Muscle layer of duodenum (tissue), 2 donors: Measurements from ENCODE around the gene LPIN1.
"Not testable (repeated sequence)": the region's sequence is repeated elsewhere in the genome, so short reads cannot be mapped to it uniquely, and the experiment has no call there.

ENCODE experiments used
- H3K27ac ChIP-seq: one replicate; pipeline ENCODE4 v1.7.0; 2013; ENCODE audit warnings: mild to moderate bottlenecking, low read length
- H3K27me3 ChIP-seq: one replicate; pipeline ENCODE4 v1.7.0; 2013; ENCODE audit warnings: low read depth, mild to moderate bottlenecking, control low read depth, low read length
- H3K36me3 ChIP-seq, 2 donors: one replicate each; pipeline ENCODE4 v1.7.0; 2013; ENCODE audit warnings: low read length in 2 of 2, control low read depth in 1 of 2, mild to moderate bottlenecking in 1 of 2; ENCODE audit not compliant: insufficient read depth in 2 of 2, control insufficient read depth in 1 of 2
- H3K4me1 ChIP-seq, 2 donors: one replicate each; pipeline ENCODE4 v1.7.0; 2013; ENCODE audit warnings: low read length in 2 of 2, mild to moderate bottlenecking in 2 of 2, control low read depth in 1 of 2, moderate library complexity in 1 of 2; ENCODE audit not compliant: insufficient read depth in 2 of 2, control insufficient read depth in 1 of 2
- H3K4me3 ChIP-seq, 2 donors: one replicate each; pipeline ENCODE4 v1.7.0; 2013; ENCODE audit warnings: low read length in 2 of 2, low read depth in 1 of 2, mild to moderate bottlenecking in 1 of 2
- H3K9me3 ChIP-seq, 2 donors: one replicate each; pipeline ENCODE4 v1.7.0; 2013; ENCODE audit warnings: low read length in 2 of 2, control low read depth in 1 of 2, mild to moderate bottlenecking in 1 of 2; ENCODE audit not compliant: control insufficient read depth in 1 of 2
- donor health status: healthy.

Gene LPIN1

DNA sequence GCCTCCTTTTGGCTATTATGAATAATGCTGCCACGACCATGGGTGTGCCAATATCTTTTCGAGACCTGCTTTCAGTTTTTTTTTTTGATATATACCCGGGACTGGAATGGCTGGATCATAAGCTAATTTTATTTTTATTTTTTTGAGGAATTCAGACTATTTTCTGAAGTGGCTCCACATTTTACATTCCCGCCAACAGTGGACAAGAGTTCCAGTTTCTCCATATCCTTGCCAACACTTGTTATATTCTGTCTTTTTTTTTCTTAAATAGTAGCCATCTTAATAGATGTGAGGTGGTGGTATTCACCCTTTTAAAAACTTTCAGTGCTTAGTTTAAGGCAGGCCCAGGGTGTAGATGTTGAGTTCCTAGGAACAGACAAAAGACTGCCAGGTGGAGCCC lies 11.8 kb downstream of the LPIN1 start:
- no peak overlapping the region for H3K4me3 ChIP-seq
- no peak overlapping the region for H3K27ac ChIP-seq
- H3K9me3 ChIP-seq, result no peaks in the 10 kb centered on the region
- H3K4me1 ChIP-seq, result peaks cover 9 to 18% of the 10 kb centered on the region in 2 donors
- no peaks in the 10 kb centered on the region for H3K36me3 ChIP-seq
- H3K27me3 ChIP-seq, result no peaks in the 10 kb centered on the region

DNA sequence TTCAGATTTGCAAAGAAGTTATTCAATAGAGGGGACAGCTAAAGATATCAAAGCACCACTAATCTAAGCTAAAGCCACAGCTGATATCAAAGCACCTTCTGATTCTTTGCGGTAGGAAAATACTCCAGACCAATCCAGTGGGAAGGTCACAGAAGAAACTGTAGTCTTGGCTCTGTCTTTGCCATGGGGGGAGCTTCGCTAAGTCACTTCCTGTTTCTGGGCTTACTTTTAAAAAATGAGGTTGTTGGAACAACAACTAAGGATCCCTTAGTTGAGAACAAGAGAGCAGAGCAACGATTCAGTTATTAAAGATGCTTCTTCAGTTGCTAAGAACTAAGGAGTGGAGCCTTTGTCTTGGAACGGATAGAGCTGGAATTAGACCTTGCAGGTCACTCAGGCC lies 12.2 kb downstream of the LPIN1 start:
- no peaks in the 10 kb centered on the region for H3K27me3 ChIP-seq
- no peaks in the 10 kb centered on the region for H3K9me3 ChIP-seq
- H3K4me1 ChIP-seq, result peaks cover 6 to 18% of the 10 kb centered on the region in 2 donors
- no peaks in the 10 kb centered on the region for H3K36me3 ChIP-seq
- no peak overlapping the region for H3K4me3 ChIP-seq
- H3K27ac ChIP-seq, result no peak overlapping the region

DNA sequence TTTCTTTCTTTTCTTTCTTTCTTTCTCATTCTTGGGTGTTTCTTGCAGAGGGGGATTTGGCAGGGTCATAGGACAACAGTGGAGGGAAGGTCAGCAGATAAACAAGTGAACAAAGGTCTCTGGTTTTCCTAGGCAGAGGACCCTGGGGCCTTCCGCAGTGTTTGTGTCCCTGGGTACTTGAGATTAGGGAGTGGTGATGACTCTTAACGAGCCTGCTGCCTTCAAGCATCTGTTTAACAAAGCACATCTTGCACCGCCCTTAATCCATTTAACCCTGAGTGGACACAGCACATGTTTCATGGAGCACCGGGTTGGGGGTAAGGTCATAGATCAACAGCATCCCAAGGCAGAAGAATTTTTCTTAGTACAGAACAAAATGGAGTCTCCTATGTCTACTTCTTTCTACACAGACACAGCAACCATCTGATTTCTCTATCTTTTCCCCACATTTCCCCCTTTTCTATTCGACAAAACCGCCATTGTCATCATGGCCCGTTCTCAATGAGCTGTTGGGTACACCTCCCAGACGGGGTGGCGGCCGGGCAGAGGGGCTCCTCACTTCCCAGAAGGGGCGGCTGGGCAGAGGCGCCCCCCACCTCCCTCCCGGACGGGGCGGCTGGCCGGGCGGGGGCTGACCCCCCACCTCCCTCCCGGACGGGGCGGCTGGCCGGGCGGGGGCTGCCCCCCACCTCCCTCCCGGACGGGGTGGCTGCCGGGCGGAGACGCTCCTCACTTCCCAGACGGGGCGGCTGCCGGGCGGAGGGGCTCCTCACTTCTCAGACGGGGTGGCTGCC lies 12.9 kb downstream of the LPIN1 start:
- H3K4me1 ChIP-seq, result peaks cover 5 to 16% of the 10 kb centered on the region in 2 donors
- not testable (repeated sequence) for H3K4me3 ChIP-seq, H3K9me3 ChIP-seq, H3K36me3 ChIP-seq, H3K27me3 ChIP-seq, H3K27ac ChIP-seq

DNA sequence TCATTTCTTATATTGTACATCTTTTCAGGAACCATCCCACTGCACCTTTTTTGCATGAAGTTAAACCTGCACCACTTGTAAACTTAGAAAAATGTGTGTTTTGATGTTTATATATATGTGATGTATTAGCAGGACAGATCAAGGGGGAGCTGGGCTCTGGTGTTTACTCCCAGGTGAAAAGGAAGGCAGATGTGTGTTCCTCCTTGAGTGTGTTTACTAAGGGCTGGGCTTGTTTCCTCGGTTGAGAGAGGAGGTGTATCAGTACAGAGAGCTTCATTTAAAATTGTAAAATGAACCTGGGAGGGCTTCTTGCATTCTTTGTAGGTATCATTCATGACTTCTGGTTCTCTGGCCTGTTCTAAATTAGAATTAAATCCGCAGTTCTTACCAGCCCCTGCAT lies 14.8 kb downstream of the LPIN1 start:
- Histone ChIP-seq H3K4me1 (peaks cover 5 to 16% of the 10 kb centered on the region in 2 donors), H3K36me3 (peaks cover 7 to 8% of the 10 kb centered on the region in 2 donors), H3K4me3 (no peak overlapping the region), H3K27me3 (no peaks in the 10 kb centered on the region), H3K27ac (no peak overlapping the region), H3K9me3 (no peaks in the 10 kb centered on the region)

DNA sequence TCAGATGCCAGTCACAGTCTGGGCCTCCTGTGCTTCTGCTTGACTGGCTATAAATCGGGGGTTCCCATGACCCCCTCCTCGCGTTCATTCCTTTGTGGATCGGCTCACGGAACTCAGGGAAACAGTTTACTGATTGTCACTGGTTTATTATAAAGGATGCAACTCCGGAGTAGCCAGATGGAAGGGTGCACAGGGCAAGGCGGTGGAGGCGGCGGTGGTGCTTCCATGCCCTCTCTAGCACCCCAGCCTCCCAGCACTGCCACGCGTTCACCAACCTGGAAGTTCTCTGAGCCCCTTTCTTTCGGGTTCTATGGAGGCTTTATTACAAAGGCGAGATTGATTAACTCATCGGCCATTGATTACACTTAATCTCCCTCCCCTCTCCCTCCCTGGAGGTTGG lies 15.6 kb downstream of the LPIN1 start:
- Histone ChIP-seq H3K4me3 (no peak overlapping the region), H3K9me3 (no peaks in the 10 kb centered on the region), H3K27me3 (no peaks in the 10 kb centered on the region), H3K4me1 (peaks cover 5 to 13% of the 10 kb centered on the region in 2 donors), H3K27ac (no peak overlapping the region), H3K36me3 (peaks cover 14 to 16% of the 10 kb centered on the region in 2 donors)

DNA sequence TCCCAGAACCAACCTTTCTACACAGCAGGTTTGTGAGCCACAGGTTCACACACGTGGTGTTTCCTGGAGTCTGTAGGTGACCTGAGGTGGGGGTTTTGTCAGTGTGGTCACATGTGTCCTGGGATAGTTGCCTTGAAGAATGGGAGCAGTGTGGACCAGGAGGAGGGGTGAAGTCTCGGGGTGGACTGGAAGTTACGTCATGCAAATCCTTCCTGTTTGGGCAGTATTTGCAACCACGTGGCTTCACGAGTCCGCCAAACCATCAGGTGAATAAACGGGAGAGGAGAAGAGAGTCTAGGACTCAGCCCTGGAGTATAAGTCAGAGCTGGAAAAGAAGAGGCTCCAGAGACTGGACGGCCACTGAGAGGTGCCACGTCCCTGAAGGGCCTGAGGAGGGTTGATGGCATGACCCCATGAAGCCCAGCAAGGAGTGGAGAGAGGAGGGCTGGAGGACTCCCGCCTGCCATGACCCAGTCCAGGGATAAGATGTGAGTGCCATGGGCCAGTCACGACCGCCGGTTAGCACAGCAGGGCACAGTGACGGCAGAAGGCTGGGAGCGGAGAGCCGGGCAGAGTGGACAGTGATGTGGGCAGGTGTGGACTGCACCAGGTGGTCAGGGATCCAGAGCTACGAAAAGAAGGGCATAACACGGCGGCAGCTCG lies 16.5 kb downstream of the LPIN1 start:
- H3K36me3 ChIP-seq, result peaks cover 16 to 25% of the 10 kb centered on the region in 2 donors
- H3K9me3 ChIP-seq, result no peaks in the 10 kb centered on the region
- no peak overlapping the region for H3K4me3 ChIP-seq
- no peak overlapping the region for H3K27ac ChIP-seq
- H3K4me1 ChIP-seq, result peaks cover 5 to 9% of the 10 kb centered on the region in 2 donors
- H3K27me3 ChIP-seq, result no peaks in the 10 kb centered on the region

DNA sequence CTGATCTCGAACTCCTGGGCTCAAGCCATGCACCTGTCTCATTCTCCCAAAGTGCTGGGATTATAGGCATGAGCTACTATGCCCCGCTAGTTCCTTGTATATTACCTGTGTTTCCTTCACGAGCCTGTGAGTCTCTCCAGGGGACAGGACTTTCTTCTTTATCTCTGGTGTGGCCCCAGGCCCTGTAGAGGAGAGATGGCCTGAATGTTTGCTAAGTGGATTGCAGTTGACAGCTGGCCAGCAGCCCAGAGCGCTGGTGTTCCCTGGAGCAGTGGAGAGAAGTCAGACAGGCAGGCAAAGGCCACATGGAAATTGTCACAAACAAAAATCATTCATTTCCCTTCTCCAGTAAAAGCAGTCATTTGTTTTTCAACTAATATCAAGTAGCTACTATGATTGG lies 17.9 kb downstream of the LPIN1 start:
- Histone ChIP-seq H3K27ac (no peak overlapping the region), H3K4me1 (peaks cover 5 to 9% of the 10 kb centered on the region in 2 donors)

DNA sequence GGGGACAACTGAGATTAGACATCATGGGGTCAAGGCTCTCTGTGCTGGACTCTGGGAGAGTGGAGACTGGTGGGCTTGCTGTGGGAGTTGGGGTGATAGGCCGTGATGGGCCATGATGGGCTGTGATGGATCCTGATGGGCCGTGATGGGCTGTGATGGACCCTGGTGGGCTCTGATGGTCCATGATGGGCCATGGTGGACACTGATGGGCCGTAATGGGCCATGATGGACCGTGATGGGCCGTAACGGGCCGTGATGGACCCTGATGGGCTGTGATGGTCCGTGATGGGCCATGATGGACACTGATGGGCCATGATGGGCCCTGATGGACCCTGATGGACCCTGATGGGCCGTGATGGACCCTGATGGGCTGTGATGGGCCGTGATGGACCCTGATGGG lies 18.5 kb downstream of the LPIN1 start:
- Histone ChIP-seq H3K36me3 (peaks cover 16 to 31% of the 10 kb centered on the region in 2 donors), H3K27ac (no peak overlapping the region), H3K27me3 (no peaks in the 10 kb centered on the region)

More for the DNA sequence above, 17.9 kb downstream of the LPIN1 start:
- Histone ChIP-seq H3K36me3 (peaks cover 16 to 26% of the 10 kb centered on the region in 2 donors), H3K4me3 (no peak overlapping the region), H3K9me3 (no peaks in the 10 kb centered on the region), H3K27me3 (no peaks in the 10 kb centered on the region)

DNA sequence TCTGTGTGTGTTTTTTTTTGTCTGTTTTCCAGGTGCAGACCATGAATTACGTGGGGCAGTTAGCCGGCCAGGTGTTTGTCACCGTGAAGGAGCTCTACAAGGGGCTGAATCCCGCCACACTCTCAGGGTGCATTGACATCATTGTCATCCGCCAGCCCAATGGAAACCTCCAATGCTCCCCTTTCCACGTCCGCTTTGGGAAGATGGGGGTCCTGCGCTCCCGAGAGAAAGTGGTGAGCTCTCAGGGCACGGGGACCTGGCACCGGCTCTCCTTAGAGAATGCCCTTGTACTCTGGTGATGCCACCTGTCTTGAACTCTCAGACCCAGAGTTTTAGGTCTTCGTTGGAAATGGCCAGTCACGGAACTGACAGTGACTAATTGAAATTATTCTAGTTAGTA lies 19.1 kb downstream of the LPIN1 start:
- Histone ChIP-seq H3K36me3 (peaks cover 18 to 37% of the 10 kb centered on the region in 2 donors), H3K4me1 (peaks cover 5 to 9% of the 10 kb centered on the region in 2 donors), H3K27me3 (no peaks in the 10 kb centered on the region), H3K27ac (no peak overlapping the region), H3K4me3 (no peak overlapping the region), H3K9me3 (no peaks in the 10 kb centered on the region)

More for the DNA sequence above, 18.5 kb downstream of the LPIN1 start:
- H3K4me1 ChIP-seq, result peaks cover 5 to 9% of the 10 kb centered on the region in 2 donors
- H3K4me3 ChIP-seq, result no peak overlapping the region
- H3K9me3 ChIP-seq, result no peaks in the 10 kb centered on the region

DNA sequence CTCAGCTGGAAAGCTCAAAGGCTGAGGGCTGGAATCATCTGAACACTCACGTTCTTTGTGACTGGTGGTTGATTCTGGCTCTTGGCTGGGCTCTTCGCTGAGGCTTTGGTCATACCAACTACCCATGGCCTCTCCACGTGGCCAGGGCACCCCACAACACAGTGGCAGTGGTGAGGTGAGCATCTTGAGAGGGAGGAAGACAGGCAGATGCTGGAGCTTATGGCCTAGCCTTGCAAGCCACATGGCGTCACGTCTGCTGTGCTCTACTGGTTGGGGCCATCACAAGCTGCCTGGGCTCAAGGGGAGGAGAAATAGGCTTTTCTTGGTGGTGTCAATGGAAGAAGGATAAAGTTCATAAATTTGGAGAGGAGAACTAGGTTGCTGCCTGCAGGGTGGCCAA lies 19.6 kb downstream of the LPIN1 start:
- no peaks in the 10 kb centered on the region for H3K27me3 ChIP-seq
- no peaks in the 10 kb centered on the region for H3K9me3 ChIP-seq
- no peak overlapping the region for H3K4me3 ChIP-seq
- peaks cover 23 to 42% of the 10 kb centered on the region in 2 donors for H3K36me3 ChIP-seq
- peaks cover 5 to 9% of the 10 kb centered on the region in 2 donors for H3K4me1 ChIP-seq
- no peak overlapping the region for H3K27ac ChIP-seq

DNA sequence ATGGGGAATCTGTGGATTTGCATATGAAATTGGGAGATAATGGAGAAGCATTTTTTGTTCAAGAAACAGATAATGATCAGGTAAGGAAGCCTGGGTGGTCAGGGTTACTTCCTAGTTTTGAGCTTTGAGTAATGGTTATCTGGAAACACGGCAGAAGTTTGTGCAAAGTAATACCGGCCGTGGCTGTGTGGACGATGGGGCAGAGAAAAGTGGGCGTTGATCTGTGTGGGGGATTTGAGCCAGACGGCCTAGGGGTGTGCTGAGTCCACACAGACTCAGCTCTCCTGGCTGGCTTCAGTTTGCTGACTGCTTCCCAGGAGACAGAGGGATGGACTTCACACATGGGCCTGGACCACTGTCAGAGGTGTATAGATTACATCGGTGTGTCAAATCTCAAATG lies 21.3 kb downstream of the LPIN1 start:
- peaks cover 5 to 9% of the 10 kb centered on the region in 2 donors for H3K4me1 ChIP-seq
- H3K9me3 ChIP-seq, result no peaks in the 10 kb centered on the region
- H3K36me3 ChIP-seq, result peaks cover 36 to 55% of the 10 kb centered on the region in 2 donors
- H3K27ac ChIP-seq, result no peak overlapping the region
- H3K4me3 ChIP-seq, result no peak overlapping the region
- no peaks in the 10 kb centered on the region for H3K27me3 ChIP-seq
